Measurements from ENCODE around the gene NBAS. TPM values are rescaled to one million over a fixed set of nuclear protein-coding genes. Genes with fewer than 3 reads are reported as not detected.
"Not testable (repeated sequence)": the region's sequence is repeated elsewhere in the genome, so short reads cannot be mapped to it uniquely, and the experiment has no call there.

NBAS gene
- total and polyA plus RNA-seq, 8 donors, result 14.5 to 96.2 (median 41.2) TPM

DNA sequence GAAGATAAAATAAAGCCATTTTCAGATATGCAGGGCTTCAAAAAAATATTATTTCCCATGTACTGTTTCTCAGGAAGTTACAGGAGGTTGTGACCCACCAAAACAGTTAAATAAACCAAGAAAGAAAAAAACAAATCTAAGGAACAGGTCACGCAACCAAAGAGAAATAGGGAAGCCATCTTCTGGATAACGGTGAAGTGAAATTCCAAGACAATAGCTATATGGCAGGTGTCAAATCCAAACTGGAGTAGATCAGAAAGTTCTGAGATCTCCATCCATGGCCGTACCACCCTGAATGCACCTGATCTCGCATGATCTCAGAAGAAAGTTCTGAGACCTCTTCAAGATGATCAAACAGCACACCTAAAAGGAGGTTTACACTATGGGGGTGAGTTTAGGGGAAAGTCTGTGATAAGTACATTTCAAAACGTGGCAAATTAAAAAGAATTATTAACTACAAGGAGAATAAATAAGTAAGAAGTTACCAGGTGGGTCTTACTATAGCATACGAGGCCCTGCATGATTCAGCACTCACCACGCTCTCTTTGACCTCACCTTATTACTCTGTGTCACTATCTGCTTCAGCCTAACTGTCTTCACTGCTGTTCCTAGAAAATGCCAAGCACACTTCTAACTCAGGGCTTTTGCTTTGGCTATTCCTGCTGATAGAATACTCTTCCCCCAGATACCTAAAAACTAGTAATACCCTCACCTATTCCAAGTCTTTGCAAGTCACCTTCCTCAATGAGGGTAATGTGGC, 29.9 kb downstream of the NBAS start:
- 87 to 94% (median 91%) methylated on average over 7 of the region's 7 CpGs for WGBS, 5 donors
- H3K27me3 ChIP-seq, result no peaks in the 10 kb centered on the region
- DNase-seq, result no peak
- no peaks in the 10 kb centered on the region for H3K9me3 ChIP-seq
- TF ChIP-seq, protein P1, sequence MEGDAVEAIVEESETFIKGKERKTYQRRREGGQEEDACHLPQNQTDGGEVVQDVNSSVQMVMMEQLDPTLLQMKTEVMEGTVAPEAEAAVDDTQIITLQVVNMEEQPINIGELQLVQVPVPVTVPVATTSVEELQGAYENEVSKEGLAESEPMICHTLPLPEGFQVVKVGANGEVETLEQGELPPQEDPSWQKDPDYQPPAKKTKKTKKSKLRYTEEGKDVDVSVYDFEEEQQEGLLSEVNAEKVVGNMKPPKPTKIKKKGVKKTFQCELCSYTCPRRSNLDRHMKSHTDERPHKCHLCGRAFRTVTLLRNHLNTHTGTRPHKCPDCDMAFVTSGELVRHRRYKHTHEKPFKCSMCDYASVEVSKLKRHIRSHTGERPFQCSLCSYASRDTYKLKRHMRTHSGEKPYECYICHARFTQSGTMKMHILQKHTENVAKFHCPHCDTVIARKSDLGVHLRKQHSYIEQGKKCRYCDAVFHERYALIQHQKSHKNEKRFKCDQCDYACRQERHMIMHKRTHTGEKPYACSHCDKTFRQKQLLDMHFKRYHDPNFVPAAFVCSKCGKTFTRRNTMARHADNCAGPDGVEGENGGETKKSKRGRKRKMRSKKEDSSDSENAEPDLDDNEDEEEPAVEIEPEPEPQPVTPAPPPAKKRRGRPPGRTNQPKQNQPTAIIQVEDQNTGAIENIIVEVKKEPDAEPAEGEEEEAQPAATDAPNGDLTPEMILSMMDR (IDR thresholded peaks at IDR 0.05), result no peak
- TF ChIP-seq POLR2A (IDR thresholded peaks at IDR 0.05) (no peak), EP300 (IDR thresholded peaks at IDR 0.05) (no peak), POLR2AphosphoS5 (IDR thresholded peaks at IDR 0.05) (no peak)
- H3K4me1 ChIP-seq, result no peaks in the 10 kb centered on the region
- H3K4me3 ChIP-seq, result no peak overlapping the region
- H3K27ac ChIP-seq, result no peak overlapping the region
- H3K36me3 ChIP-seq, result peaks cover 0 to 65% (median 53%) of the 10 kb centered on the region in 4 donors
- intact Hi-C loops (cut with DNase I; ENCODE audit: low total_unique reads), result no loop called here

DNA sequence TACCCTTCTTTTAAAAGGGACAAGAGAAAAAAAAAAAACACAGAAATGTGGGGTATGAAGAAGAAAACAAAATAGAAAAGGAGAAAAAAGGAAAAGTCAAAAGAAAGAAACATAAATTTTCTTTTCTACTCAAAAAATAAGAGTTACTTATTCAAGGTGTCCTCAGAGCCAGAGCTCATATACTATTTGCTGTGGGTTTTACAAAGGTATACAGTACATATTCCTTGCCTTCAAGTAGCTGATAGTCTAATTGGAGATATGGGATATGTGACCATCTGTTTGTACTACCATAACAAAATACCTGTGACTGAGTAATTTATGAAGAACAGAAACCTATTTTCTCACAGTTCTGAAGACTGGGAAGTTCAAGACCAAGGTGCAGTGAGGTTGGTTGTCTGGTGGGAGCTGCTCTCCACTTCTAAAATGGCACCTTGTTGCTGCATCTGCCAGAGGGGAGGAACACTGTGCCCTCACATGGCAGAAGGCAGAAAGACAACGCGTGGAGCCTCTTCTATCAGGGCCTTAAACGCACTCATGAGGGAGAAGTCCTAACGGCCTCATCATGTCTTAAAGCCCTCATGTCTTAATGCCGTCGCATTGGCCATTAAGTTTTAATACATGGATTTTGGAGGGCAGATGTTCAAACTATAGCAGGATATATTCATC, 33.9 kb downstream of the NBAS start:
- no peak for DNase-seq
- H3K36me3 ChIP-seq, result peaks cover 11 to 65% (median 51%) of the 10 kb centered on the region in 4 donors
- H3K9me3 ChIP-seq, result no peaks in the 10 kb centered on the region
- WGBS, 5 donors, result 92 to 97% (median 94%) methylated on average over 6 of the region's 6 CpGs
- no peak overlapping the region for H3K4me3 ChIP-seq
- H3K27me3 ChIP-seq, result no peaks in the 10 kb centered on the region
- H3K27ac ChIP-seq, result no peak overlapping the region
- peaks cover 0 to under 1% (median 0%) of the 10 kb centered on the region in 4 donors for H3K4me1 ChIP-seq
- TF ChIP-seq POLR2A (IDR thresholded peaks at IDR 0.05), result no peak
- TF ChIP-seq, protein P1 (IDR thresholded peaks at IDR 0.05), result no peak
- TF ChIP-seq EP300 (IDR thresholded peaks at IDR 0.05), result no peak
- TF ChIP-seq POLR2AphosphoS5 (IDR thresholded peaks at IDR 0.05), result no peak
- intact Hi-C loops (cut with DNase I; ENCODE audit: low total_unique reads), result no loop called here

DNA sequence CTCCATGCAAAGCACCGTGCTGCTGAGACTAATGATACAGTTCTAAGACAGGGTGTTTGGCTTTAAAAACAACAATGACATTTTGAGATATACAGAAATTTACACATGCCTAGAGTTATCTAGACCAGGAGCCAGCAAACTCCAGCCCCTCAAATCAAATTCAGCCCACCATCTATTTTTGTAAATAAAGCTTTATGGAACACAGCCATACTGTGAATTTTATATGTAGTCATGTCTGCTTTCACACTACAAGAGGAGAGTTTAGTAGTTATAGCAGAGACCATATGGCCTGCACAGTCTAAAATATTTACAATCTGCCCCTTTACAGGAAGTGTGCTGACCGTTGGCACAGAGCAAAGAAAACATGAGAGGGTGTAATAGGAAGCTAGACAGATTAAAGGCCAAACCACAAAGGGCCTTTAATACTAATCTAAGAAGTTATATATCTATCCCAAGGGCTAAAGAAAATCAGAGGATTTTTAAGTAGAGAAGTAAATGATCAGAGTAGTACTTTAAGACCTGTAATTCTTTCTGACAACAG, 39.4 kb downstream of the NBAS start:
- H3K27ac ChIP-seq, result no peak overlapping the region
- intact Hi-C loops (cut with DNase I; ENCODE audit: low total_unique reads), result no loop called here

DNA sequence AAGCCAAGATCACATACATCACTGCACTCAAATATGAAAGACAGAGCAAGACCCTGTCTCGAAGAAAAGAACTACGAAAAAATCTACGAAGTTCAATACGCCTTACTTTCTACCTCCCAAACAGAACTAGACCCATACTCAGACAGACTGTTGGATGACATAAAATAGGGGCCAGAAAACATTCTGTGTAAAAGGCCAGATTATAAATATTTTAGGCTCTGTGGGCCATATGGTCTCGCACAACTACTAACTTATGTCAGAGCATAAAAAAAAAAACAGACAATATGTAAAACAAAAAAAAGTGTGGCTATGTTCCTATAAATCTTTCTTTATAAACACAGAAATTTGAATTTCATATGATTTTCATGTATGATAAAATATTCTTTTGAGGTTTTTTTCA, 40.8 kb downstream of the NBAS start:
- no peaks in the 10 kb centered on the region for H3K27me3 ChIP-seq
- DNase-seq, result no peak
- no peak overlapping the region for H3K4me3 ChIP-seq
- intact Hi-C loops (cut with DNase I; ENCODE audit: low total_unique reads), result no loop called here
- peaks cover 0 to 6% (median 0%) of the 10 kb centered on the region in 4 donors for H3K4me1 ChIP-seq
- WGBS, 5 donors, result 96 to 100% (median 98%) methylated on average over 5 of the region's 5 CpGs
- no peaks in the 10 kb centered on the region for H3K9me3 ChIP-seq
- TF ChIP-seq EP300 (IDR thresholded peaks at IDR 0.05) (no peak), POLR2AphosphoS5 (IDR thresholded peaks at IDR 0.05) (no peak), POLR2A (IDR thresholded peaks at IDR 0.05) (no peak)
- TF ChIP-seq, protein P1 (IDR thresholded peaks at IDR 0.05), result no peak
- H3K36me3 ChIP-seq, result peaks cover 11 to 41% (median 26%) of the 10 kb centered on the region in 4 donors
- no peak overlapping the region for H3K27ac ChIP-seq

More for the DNA sequence above, 39.4 kb downstream of the NBAS start:
- WGBS, 5 donors, result 30 to 57% (median 44%) methylated on average over 2 of the region's 2 CpGs
- Histone ChIP-seq H3K4me3 (no peak overlapping the region), H3K4me1 (peaks cover 0 to 6% (median 0%) of the 10 kb centered on the region in 4 donors), H3K27me3 (no peaks in the 10 kb centered on the region), H3K9me3 (no peaks in the 10 kb centered on the region), H3K36me3 (peaks cover 11 to 50% (median 33%) of the 10 kb centered on the region in 4 donors)
- DNase-seq, result peak in 1 of 2 donors; percentile 47
- TF ChIP-seq POLR2A (IDR thresholded peaks at IDR 0.05) (no peak), POLR2AphosphoS5 (IDR thresholded peaks at IDR 0.05) (no peak), EP300 (IDR thresholded peaks at IDR 0.05) (no peak)
- TF ChIP-seq, protein P1 (IDR thresholded peaks at IDR 0.05), result no peak

DNA sequence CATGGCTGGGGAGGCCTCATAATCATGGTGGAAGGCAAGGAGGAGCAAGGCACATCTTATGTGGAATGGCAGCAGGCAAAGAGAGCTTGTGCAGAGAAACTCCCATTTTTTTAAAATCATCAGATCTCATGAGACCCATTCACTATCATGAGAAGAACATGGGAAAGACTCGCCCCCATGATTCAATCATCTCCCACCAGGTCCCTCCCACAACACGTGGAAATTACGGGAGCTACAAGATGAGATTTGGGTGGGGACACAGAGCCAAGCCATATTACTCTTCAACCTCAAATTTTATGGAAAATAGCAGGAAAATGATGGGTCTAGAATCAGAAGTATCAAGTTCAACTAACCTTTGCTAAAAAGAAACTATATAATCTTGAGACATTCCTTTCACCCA, 42.4 kb downstream of the NBAS start:
- H3K36me3 ChIP-seq, result peaks cover 2 to 35% (median 17%) of the 10 kb centered on the region in 4 donors
- H3K4me1 ChIP-seq; DNase-seq; intact Hi-C loops (cut with DNase I; ENCODE audit: low total_unique reads); H3K27ac ChIP-seq; H3K4me3 ChIP-seq; H3K9me3 ChIP-seq; H3K27me3 ChIP-seq: not testable (repeated sequence)
- 93 to 99% (median 97%) methylated on average over 3 of the region's 3 CpGs for WGBS, 5 donors
